Thyroid gland (tissue), 4 donors: Measurements from ENCODE around the gene TNFSF8. TPM values are rescaled to one million over a fixed set of nuclear protein-coding genes. Genes with fewer than 3 reads are reported as not detected.
A peak's percentile ranks its signal among the peaks of the same experiment; 100 is the strongest.

ENCODE experiments used
- DNase-seq, 2 donors: peaks; one replicate each; pipeline ENCODE4 v3.0.0-alpha.2; 2019
- H3K27ac ChIP-seq, 3 donors: fragments of 200-600 bp; sonication (generic); 1 replicate in 2 of 3; 2 replicates in 1 of 3; pipeline ENCODE4 v1.5.1; 2016 to 2019; ENCODE audit warnings: mild to moderate bottlenecking in 1 of 3, moderate library complexity in 1 of 3
- H3K27me3 ChIP-seq: fragments of 200-600 bp; sonication (generic); one replicate; pipeline ENCODE4 v1.5.1; 2019
- H3K36me3 ChIP-seq, 2 donors: fragments of 200-600 bp; sonication (generic); one replicate each; pipeline ENCODE4 v1.5.1; 2016 to 2019
- H3K4me1 ChIP-seq, 2 donors: fragments of 200-600 bp; sonication (generic); one replicate each; pipeline ENCODE4 v1.5.1; 2017 to 2019
- H3K4me3 ChIP-seq, 3 donors: fragments of 200-600 bp; sonication (generic); replicated peaks in 1 of 3; 1 replicate in 2 of 3; 2 replicates in 1 of 3; pipeline ENCODE4 v1.5.1; 2016; ENCODE audit warnings: mild to moderate bottlenecking in 1 of 3
- H3K9me3 ChIP-seq: fragments of 200-600 bp; sonication (generic); one replicate; pipeline ENCODE4 v1.5.1; 2017
- POLR2A ChIP-seq, 2 donors: fragments of 450-650 bp; IDR thresholded peaks; one replicate each; pipeline ENCODE4 v1.6.1; 2017; ENCODE audit warnings: antibody characterized with exemption in 2 of 2, mild to moderate bottlenecking in 2 of 2, moderate library complexity in 1 of 2
- WGBS, 2 donors: methylation state at CpG; one replicate each; pipeline ENCODE4 v1.1.5; 2017; 5-methylcytosine and 5-hydroxymethylcytosine counted together
- intact Hi-C: fragments of 100-400 bp; cut with DNase I; formaldehyde crosslinking; loops from one replicate; pipeline ENCODE4 v1.15.1; 2023
- total RNA-seq, 4 donors: library from RNA; depleted of rRNA; stranded (reverse); fragments of >200 nt; gene quantifications; one replicate each; pipeline ENCODE4 v1.2.3, GENCODE V29; 2016
- TF ChIP-seq, protein P1 (sequence below), 6 experiments: fragments of 200-600 bp in 3 of 6; fragments of 450-650 bp in 3 of 6; sonication (generic) in 3 of 6; IDR thresholded peaks; one replicate each; pipeline ENCODE4 v1.5.1; 2016 to 2019; ENCODE audit warnings: antibody characterized with exemption in 6 of 6, mild to moderate bottlenecking in 2 of 6, inconsistent platforms in 1 of 6, moderate library complexity in 1 of 6

Gene TNFSF8
- total RNA-seq, 4 donors from 2014 or later, result 1.3 to 4.2 (median 2.1) TPM

DNA sequence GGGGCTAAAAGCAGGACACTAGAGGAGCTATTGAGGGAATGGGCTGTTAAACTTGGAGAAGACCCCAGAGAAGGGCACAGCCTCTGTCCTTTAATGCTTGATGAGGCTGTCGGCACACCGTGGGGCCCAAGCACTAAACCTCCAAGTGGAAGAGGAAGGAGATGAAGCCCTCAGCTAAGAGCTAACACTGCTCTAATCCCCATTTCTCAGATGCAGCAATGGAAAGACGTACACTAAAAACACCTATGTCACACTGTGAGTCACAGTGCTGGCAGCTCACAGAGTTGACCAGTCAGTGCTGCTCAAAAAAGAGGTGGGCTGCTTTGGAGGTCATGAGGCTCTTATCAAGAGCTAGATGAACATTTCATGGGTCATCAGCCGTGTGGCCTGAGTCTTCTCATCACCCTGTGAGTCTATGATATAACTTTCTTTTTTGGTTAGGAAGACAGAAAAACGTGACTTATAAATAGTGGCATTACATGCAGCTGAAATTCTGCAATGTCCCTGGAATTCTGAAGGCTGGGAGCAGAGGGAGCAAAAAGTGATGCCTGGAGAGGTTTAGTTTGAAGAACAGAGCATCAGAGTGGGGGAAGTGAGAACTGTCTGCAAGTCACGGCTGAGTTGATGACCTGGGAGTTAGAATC is 21.5 kb downstream of the TNFSF8 start:
- 49 to 64% methylated on average over 6 of the region's 6 CpGs for WGBS, 2 donors
- Histone ChIP-seq H3K36me3 (no peaks in the 10 kb centered on the region), H3K27ac (peak overlapping the region; percentile 28 to 74 (median 73)), H3K4me3 (no peak overlapping the region), H3K27me3 (no peaks in the 10 kb centered on the region), H3K9me3 (no peaks in the 10 kb centered on the region), H3K4me1 (peaks cover 12 to 37% of the 10 kb centered on the region in 2 donors)
- DNase-seq, result peak in 1 of 2 donors; percentile 27
- TF ChIP-seq, protein P1, sequence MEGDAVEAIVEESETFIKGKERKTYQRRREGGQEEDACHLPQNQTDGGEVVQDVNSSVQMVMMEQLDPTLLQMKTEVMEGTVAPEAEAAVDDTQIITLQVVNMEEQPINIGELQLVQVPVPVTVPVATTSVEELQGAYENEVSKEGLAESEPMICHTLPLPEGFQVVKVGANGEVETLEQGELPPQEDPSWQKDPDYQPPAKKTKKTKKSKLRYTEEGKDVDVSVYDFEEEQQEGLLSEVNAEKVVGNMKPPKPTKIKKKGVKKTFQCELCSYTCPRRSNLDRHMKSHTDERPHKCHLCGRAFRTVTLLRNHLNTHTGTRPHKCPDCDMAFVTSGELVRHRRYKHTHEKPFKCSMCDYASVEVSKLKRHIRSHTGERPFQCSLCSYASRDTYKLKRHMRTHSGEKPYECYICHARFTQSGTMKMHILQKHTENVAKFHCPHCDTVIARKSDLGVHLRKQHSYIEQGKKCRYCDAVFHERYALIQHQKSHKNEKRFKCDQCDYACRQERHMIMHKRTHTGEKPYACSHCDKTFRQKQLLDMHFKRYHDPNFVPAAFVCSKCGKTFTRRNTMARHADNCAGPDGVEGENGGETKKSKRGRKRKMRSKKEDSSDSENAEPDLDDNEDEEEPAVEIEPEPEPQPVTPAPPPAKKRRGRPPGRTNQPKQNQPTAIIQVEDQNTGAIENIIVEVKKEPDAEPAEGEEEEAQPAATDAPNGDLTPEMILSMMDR (IDR thresholded peaks at IDR 0.05), result no peak
- no peak for TF ChIP-seq POLR2A (IDR thresholded peaks at IDR 0.05)
- intact Hi-C loops, result no loop called here

DNA sequence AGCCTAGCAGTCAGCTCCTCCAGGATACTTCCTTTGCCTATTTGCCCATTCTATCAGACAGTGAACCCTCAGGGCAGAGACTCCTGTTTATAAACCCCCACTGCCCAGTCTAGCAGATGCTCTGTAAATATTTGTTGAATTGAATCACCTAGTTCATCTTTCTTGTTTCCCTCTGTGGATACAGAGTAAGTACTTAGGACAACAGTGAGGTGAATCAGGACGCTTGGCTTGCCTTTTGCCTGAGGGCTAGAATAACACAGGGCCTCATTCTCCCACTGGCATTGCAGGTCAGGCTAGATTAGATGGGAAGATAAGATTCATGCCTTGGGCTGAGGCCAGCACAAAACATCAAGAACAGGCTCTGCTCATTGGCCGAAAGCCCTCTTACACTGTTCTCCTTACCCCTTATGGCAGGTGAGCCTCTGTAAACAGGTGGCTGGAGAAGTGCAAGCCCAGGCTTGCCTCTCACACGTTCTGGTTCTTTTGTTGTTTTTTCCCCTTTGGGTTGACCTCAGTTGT is 22.2 kb downstream of the TNFSF8 start:
- TF ChIP-seq POLR2A (IDR thresholded peaks at IDR 0.05), result no peak
- TF ChIP-seq, protein P1 (IDR thresholded peaks at IDR 0.05), result no peak
- Histone ChIP-seq H3K27ac (peak overlapping the region; percentile 28 to 74 (median 73)), H3K4me1 (peaks cover 12 to 37% of the 10 kb centered on the region in 2 donors), H3K36me3 (no peaks in the 10 kb centered on the region), H3K27me3 (no peaks in the 10 kb centered on the region), H3K4me3 (no peak overlapping the region), H3K9me3 (no peaks in the 10 kb centered on the region)
- peak; percentile 77 to 83 for DNase-seq
- intact Hi-C loops, result no loop called here
- WGBS, 2 donors, result 31 to 51% methylated on average over 3 of the region's 3 CpGs

DNA sequence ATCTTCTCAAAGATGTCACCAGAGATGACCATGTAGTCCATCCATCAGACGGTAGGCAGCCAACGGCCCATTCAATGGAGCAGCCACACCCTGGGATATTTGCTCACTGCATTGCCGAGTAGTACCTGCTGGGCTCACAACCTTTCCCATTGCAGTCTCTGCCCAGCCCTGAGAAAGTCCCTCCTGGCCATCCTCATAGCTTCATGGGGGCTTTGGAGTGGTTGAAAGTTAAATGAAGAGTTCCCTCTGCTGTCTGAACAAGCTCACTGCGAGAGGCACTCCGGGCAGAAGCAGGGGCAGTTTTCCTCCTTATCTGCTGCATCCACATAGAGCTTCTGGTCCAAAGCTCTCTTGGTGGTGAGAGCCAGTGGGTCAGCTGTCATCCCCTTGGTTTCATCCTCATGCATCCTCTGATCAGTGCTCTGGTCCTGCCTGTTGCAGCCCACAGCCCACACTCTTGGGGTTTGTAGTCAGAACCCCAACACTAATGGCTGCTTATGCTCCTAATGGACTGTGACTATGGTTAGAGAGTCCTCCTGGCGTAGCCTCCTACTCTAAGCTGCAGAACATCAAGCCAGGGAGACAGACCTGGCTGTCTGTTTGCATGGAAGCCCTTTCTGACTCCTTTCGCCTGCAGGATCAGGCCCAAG is 23.3 kb downstream of the TNFSF8 start:
- Histone ChIP-seq H3K4me3 (no peak overlapping the region), H3K36me3 (no peaks in the 10 kb centered on the region), H3K9me3 (no peaks in the 10 kb centered on the region), H3K27ac (peak overlapping the region in 2 of 3 donors; percentile 22 to 73), H3K4me1 (peaks cover 12 to 37% of the 10 kb centered on the region in 2 donors), H3K27me3 (no peaks in the 10 kb centered on the region)
- TF ChIP-seq, protein P1 (IDR thresholded peaks at IDR 0.05), result peak in 4 of 6 experiments; percentile 34 to 65 (median 57)
- no peak for TF ChIP-seq POLR2A (IDR thresholded peaks at IDR 0.05)
- DNase-seq, result peak in 1 of 2 donors; percentile 42
- intact Hi-C loops, result no loop called here
- 55 to 69% methylated on average over 7 of the region's 7 CpGs for WGBS, 2 donors

DNA sequence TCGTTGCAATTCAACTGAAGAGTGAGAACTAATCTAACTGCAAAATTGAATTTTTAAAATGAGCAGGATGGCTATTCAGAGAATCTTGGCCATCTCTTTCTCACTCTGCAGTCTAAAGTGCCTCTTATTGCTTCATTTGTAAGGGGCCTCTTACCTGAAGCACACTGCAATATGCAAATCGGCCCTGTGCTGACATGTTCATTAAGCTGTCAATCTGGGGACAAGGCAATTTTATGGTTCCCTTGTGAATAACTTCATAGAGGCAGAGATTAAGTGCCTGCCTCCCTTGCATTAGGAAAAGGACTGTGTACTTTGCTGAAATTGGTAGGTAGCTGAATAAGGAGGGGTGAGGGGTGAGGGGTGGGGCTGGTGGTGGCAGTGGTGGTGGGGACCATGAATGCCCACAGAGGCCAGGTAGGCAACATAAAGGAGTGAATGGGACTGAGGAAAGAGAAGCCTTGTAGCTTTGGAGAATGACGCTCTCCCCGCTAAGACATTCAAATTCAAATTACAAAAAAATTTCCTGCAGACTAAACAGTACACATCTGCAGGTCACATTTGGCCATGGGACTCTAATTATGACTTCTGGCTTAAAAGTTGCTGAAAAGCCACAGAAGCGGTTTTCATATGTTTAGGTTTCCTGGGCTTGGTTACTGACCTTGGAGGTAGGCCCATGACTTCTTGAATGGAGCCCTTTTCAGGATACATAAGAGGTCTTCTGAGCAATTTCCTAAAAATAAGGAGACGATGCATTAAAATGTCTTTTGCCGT is 25.0 kb downstream of the TNFSF8 start:
- no peak for TF ChIP-seq POLR2A (IDR thresholded peaks at IDR 0.05)
- TF ChIP-seq, protein P1 (IDR thresholded peaks at IDR 0.05), result no peak
- Histone ChIP-seq H3K36me3 (no peaks in the 10 kb centered on the region), H3K9me3 (no peaks in the 10 kb centered on the region), H3K27ac (no peak overlapping the region), H3K4me1 (peaks cover 12 to 30% of the 10 kb centered on the region in 2 donors), H3K4me3 (no peak overlapping the region), H3K27me3 (no peaks in the 10 kb centered on the region)
- WGBS, 2 donors, result 72 to 80% methylated on average over 7 of the region's 7 CpGs
- DNase-seq, result no peak
- intact Hi-C loops, result no loop called here
